Forelimb muscle (tissue), 1 donor: ENCODE measurements around the gene GSE1. TPM values are rescaled to one million over a fixed set of nuclear protein-coding genes. Genes with fewer than 3 reads are reported as not detected.

Source experiments
- DNase-seq: peaks from one replicate; pipeline ENCODE4 v3.0.0-alpha.2; 2013; ENCODE audit warnings: low read depth
- polyA plus RNA-seq: library from polyadenylated mRNA; unstranded; fragments of 120-200 nt; gene quantifications from one replicate; pipeline ENCODE4 v1.2.1, GENCODE V29; 2013; ENCODE audit not compliant: insufficient read length

Gene GSE1
- polyA plus RNA-seq, 1 donor, result 52.6 TPM

- DNase-seq, result no peak
Observed at GRCh38 chr16:85616607-85617321, 3.6 kb downstream of the GSE1 start.

DNA sequence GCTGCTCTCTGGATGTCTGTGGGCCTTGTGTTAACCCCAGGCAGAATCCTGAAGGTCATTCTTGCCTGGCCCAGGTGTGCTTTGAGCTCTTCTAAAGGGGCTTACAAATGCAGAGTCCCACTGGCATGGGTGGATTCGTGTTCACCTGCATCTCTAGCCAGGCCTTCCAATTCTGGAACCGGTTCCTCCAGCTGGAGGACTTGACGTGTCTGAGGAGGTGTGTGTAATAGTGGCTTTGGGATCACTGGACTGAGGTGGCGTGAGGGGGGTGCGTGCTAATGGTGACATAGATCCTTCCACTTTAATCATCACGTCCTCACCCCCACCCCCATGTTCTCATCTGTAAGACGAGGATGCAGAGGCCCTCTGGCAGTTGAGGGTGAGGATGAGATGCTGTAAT lies 4.8 kb downstream of the GSE1 start:
- no peak for DNase-seq

DNA sequence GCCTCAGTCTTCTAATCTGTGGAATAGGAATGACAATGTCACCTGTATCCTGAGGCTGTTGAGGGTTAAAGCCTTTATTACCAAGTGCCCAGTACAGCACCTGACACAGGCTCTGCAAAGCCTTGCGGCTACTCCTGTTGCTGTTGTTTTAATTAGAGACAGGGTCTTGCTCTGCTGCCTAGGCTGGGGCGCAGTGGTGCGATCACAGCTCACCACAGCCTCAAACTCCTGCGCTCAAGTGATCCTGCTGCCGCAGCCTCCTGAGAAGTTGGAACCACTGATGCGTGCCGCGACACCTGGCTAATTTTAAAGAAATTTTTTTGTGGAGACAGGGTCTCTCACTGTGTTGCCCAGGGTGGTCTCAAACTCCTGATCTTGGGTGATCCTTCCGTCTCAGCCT lies 5.4 kb downstream of the GSE1 start:
- DNase-seq, result no peak

DNA sequence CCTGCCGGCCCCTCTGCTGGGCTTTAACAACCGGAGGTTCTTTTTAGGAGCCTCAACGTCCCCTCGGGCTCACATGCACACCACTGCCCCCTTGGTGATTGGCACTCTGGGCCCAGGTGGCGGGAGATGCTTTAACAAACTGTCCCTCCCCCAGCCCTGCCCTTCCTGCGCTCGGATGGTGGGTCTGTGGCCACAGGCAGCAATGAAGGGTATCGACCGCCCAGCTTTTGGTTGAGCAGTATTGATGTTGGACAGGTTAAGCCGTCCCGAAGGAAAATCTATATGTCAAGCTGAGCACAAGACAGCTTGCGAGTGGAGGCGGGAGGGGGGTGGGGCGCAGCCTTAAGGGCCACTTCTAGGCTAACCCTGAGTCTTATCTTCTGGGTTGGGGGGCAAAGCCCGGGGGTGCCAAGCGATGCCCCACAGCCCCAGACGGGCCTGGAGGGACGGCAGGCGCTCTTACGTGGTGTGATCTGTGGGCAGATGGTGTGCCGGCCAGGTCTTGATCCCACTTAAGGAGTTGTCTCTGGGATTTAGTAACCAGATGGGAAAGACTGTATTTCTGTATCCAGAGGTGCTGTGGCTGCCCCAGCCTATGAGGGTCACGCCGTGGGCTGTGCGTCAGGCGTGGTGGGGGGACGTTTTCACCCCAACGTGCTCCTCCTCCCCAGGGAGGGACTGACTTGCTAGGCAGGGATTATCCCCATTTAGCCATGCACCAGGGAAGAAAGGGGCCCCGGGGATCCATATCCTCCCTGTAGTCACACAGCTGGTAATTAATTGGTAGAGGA lies 6.2 kb downstream of the GSE1 start:
- no peak for DNase-seq

- no peak for DNase-seq
Observed at GRCh38 chr16:85620374-85620773, 7.3 kb downstream of the GSE1 start.

GRCh38 chr16:85621698-85622428 lies 8.7 kb downstream of the GSE1 start:
- DNase-seq, result no peak

GRCh38 chr16:85622683-85623082 lies 9.6 kb downstream of the GSE1 start:
- no peak for DNase-seq

- no peak for DNase-seq
Observed at GRCh38 chr16:85623250-85623649, 10.1 kb downstream of the GSE1 start.

DNA sequence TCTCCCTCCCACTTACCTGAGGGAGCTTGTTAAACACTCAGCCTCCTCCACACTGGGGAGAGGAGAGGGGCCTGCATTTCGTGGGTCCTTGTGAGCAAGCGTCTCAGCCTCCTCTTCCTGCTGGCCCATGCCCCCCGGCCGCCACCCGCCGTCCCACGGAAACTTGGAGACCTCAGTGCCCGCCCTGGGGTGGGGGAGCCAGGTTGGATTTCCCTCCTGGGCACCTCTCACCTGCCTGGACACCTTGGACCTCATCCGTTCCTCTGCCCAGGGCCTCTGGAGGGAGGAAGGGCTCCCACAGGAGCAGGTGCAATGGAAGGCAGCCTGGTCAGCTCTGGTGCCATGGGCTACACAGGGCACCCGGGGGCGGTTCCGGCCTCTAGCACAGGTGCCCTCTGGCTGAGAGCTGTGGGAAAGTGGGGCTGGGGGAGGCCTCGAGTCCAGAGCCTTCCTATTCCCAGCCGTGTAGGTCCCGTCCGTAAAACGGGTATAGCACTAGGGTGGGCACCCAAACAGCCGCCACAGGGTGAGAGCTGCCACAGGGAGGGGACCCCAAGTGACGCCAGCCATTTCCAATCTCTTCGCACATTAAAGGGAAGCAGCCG lies 11.0 kb downstream of the GSE1 start:
- no peak for DNase-seq

DNA sequence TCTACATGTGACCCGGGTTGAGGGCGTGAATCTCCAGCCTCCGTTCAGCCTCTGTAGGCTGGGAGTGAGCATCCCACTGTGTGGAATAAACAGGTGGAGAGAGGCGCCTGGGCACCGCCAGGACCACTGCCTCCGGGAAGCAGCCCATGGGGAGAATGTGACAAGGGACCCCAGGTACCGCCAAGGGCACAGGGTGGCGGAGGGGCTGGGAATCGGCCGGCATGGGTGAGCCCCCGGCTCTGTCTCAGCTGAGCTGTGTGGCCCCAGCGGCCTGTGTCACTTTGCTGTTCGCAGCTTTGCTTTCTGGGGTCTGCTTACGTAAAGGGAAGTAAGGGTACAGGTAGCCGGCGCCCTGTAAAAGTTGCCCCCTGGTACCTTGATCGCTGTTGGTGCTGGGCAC lies 11.5 kb downstream of the GSE1 start:
- no peak for DNase-seq

GRCh38 chr16:85625053-85625452 lies 11.9 kb downstream of the GSE1 start:
- no peak for DNase-seq

- no peak for DNase-seq
Observed at GRCh38 chr16:85625485-85626117, 12.5 kb downstream of the GSE1 start.

- DNase-seq, result no peak
Observed at GRCh38 chr16:85626191-85626981, 13.3 kb downstream of the GSE1 start.

GRCh38 chr16:85627089-85627488 lies 14.0 kb downstream of the GSE1 start:
- no peak for DNase-seq

GRCh38 chr16:85627526-85628264 lies 14.6 kb downstream of the GSE1 start:
- no peak for DNase-seq

DNA sequence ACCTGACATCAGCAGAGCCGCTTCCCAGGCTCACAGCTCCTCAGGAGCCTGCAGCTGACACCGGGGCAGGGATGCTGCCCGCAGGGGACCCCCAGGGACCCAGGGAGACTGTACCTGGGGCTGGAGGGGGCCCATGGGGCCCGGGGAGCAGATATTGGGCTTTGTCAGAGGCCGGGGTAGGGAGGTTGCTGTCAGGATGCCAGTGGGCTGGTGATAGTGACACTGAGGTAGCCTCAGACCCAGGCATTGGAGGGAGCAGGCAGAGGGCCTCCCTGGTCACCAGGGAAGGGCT lies 15.1 kb downstream of the GSE1 start:
- DNase-seq, result no peak

DNA sequence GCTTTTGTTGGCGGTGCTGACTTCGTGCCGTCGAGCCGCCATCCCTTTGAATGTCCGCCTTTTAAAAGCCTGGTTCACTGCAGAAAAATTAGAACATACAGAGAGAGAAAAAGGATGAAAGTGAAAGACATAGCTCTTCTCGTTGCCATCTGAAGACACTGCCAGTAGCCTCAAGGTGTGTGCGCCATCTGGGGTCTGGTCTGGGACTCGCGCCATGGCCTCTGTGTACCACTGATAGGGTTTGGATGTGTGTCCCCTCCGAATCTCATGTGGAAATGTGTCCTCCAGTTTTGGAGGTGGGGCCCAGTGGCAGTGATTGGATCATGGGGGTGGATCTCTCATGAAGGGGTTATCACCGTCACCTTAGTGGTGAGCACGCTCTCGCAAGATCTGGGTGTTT lies 15.5 kb downstream of the GSE1 start:
- DNase-seq, result no peak

GRCh38 chr16:85629326-85629725 lies 16.2 kb downstream of the GSE1 start:
- no peak for DNase-seq

GRCh38 chr16:85629853-85630252 lies 16.7 kb downstream of the GSE1 start:
- no peak for DNase-seq

GRCh38 chr16:85631230-85631629 lies 18.1 kb downstream of the GSE1 start:
- no peak for DNase-seq
